NCI-H128 (cell line): ENCODE results near the gene DCDC2B.
A peak's percentile ranks its signal among the peaks of the same experiment; 100 is the strongest.
"Not testable (repeated sequence)": the region's sequence is repeated elsewhere in the genome, so short reads cannot be mapped to it uniquely, and the experiment has no call there.

ENCODE experiments used
- DNase-seq: peaks from one replicate; lab custom pipeline; 2025; ENCODE audit not compliant: unreplicated experiment; lab: John Stamatoyannopoulos, UW

The DCDC2B gene

DNA sequence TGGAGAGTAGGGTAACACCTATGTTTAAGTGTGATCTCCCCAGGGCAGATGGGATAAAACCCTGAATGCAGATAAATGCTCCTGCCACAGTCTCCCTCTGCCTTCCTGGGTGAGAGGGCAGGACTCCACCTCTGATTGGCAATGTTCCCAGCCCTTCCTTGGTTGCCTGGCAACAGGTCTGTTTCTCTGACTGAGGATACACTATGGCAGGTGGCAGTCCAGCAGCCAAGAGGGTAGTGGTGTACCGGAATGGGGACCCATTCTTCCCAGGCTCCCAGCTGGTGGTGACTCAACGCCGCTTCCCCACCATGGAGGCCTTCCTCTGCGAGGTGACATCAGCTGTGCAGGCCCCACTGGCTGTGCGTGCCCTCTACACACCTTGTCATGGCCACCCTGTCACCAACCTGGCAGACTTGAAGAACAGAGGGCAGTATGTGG, at the start of gene DCDC2B:
TSS of gene DCDC2B (plus strand) at position 199 of the 438 bp plus-strand sequence. CDS start at position 204, 5 bp downstream.
- DNase-seq, result peak; percentile 95

DNA sequence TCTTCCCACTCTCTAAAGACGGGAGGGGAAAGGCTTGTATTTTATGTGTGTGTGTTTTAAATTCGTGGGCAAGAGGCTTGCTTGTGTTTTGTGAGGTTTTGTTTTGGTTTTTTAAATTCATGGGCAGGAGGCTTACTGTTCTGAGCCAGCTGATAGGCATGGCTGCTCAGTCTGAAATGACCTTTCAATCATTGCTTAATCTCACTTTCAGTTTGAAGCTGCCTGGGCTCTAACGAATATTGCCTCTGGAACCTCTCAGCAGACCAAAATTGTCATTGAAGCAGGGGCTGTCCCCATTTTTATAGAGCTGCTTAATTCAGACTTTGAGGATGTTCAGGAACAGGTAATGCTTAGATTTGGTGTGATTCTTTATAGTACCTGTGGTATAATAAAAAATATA, 49.7 kb upstream of the DCDC2B start:
- no peak for DNase-seq

DNA sequence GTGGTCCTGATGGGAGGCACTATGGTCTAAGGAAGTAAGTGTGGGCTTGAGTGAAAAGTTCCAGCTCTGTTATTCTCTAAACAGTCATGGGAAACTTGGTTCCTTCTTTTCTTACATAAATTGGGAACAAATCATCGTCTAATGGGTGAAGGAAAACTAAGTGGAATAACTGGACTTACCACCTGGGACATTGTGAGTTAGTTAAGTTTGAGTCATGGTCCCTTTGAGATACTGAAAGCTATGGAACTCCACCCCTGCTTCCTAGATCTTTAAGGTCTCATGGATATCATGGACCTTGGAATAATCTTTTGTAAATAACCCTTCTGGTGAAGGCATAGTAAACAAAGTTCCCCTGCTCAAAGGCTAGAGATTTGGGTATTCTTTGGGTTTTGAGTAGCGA, 45.5 kb upstream of the DCDC2B start:
- no peak for DNase-seq

DNA sequence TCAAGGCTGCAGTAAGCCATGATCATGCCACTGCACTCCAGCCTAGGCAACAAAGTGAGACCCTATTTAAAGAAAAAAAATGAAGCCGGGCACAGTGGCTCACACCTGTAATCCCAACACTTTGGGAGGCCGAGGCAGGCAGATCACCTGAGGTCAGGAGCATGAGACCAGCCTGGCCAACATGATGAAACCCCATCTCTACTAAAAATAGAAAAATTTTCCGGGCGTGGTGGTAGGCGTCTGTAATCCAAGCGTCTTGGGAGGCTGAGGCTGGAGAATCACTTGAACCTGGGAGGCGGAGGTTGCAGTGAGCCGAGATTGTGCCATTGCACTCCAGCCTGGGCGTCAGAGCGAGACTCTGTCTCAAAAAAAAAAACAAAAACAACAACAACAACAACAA, 43.3 kb upstream of the DCDC2B start:
- DNase-seq, result not testable (repeated sequence)

DNA sequence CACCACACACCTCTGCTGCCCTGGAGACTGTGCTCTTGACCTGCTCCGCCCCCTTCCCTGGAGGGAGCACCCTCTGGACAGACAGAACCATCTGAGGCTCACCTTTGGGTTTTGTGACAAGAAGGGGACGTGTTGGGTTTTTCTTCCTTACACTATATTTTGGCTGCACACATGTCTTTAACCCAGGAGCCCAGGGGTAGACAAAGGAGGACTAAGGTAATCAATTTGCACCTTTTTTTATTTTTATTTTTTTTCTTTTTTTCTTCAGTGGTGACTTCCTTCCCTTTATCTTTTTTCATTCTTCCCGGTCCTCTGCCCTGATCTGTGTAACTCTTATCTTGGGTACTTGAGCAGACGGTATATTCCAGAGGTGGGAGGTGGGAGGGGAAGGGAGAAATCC, 37.9 kb upstream of the DCDC2B start:
- no peak for DNase-seq

DNA sequence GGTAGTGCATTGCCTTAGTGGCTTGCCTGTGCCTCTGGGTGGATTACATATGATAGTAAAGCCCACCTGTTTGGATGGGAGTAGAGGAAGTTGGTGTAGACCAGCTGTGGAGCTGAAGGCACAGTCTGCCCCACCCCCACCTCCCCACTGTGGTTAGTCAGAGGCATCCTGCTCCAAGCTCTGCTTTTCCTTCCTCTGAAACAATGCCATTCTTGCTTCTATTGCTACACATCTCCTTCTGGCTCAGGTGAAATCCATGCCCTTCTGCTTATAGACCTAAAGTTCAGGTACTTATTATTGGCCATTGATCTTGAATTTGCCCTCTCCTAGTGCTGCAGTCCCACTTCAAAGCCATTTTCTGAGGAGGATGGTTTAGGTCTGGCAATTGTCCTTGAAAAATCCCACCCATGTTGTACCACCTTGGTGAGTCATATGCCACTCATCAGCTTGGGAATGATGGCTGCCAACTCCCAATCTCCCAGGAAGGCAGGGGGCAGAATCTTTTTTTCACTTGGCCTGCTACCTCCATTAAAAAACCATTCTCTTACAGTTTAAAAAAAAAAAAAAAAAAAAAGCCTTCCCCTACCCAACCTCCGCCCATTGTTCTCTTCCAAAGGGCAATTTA, 36.2 kb upstream of the DCDC2B start:
- DNase-seq, result no peak

DNA sequence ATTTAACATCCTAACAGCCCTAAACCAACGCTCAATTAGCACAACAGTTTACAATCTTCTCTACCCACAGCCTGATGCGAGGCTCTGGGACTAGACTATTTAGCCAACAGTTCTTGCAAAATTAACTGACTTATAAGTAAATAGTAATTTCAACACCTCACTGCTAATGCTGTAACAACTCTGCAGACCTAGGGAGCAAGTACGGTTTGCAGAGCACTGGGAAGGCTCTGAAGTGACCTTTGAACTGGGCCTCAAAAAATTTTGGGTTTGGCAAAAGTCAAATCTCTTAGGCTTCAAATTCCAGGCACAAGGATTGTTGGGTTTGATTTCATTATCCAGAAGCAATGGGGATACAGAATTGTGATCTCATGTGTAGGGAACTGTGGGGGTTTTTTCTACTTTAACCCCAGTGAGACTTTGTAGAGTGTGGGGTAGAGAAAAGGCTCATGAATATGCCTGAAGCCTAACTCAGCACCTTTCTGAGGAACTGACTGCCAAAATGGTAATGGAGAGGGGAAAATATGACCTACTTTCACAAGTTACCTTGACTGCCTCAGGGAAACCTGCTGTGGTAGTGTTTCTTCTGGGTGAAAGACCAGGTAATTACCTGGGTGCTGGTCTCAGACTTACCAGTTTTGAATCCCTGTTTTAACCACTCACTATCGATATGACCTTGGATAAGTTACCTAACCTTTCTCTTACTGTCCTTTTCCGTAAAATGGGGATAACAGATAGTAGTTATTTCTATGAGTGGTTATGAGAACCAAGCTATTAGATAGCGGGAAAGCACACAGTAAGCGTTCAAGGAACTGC, 30.3 kb upstream of the DCDC2B start:
- DNase-seq, result no peak

DNA sequence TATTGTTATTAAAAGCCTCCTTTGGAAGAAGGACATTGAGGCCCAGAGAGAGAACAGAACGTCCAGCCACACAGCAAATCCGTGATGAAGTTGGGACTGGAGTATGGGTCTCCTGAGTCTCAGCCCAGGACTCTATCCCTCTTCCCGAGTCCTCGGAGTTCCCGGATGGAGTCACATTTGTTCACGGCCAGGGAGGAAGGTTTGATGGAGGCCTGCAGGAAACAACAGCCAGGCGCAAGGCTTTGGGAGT, 29.8 kb upstream of the DCDC2B start:
- no peak for DNase-seq

DNA sequence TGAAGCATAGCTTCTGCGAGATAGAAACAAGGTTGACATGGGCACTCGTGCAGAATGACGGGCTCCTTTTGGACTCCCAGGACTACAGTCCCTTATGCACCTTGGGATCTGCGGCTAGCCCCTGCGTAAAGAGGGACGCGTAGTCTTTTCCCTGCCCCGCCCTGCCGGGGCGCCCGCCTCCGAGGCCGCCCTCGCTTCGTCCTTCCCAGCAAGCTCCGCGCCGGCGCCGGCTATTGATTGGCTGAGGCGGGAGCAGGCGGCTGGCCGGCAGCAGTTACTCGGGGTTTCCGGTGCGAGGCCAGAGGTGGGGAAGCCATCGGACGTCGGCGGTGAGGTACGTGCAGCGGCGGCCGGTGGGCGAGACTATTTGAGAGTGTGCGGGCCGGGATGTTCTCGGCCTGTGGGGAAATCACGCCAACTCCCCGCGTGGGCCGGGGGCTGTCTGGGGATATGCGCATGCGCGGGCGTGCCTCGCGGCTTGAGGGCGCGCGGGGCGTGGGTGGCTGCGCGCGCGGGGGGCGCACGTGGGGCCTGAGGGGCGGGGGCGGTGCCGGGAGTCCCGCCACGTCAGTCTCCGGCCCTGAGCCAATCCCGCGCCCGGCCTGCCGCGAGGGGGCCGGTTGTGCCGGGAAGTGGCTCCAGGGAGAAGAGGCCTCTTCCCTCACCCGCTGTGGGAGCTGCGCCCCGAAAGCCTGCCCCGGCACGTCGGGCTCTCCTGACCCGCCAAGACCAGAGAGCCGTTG, 29.3 kb upstream of the DCDC2B start, which contains the start of gene TXLNA:
TSS of gene TXLNA (plus strand) at position 233 of the 743 bp plus-strand sequence. CDS start 671 bp downstream, outside the sequence.
- DNase-seq, result peak; percentile 91

DNA sequence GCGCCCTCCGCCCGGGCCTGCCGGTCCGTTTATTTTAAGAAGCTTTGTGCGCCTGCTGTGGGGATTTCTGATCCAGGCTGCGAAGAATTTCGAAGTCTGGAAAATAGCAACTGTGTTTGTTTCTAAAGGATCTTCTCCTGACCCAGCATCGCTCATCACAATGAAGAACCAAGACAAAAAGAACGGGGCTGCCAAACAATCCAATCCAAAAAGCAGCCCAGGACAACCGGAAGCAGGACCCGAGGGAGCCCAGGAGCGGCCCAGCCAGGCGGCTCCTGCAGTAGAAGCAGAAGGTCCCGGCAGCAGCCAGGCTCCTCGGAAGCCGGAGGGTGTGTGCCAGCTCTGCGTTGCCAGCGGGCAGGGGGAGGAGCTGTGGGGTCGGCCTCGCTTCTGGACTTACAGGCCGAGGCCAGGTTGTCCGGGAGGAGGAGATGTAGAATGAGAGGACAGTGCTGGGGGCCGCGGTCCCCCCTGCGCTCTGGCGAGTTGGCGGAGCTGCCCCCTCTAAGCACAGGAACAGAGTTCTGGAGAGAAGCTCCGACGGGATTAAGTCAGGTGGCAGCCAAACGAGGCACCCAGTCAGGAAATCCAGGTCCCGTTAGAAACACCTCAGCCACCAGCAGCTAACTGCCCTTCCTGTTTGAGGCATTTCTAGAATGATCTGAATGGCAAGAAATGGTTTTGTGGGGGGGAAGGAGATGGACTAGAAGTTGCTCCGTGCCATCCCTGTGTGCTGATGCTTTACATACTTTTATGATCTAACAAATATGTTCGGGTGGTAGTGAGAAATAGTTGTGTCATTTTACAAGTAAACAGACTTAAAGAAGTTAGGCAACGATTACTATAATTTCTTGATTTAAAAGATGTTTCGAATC, 28.5 kb upstream of the DCDC2B start:
- no peak for DNase-seq

DNA sequence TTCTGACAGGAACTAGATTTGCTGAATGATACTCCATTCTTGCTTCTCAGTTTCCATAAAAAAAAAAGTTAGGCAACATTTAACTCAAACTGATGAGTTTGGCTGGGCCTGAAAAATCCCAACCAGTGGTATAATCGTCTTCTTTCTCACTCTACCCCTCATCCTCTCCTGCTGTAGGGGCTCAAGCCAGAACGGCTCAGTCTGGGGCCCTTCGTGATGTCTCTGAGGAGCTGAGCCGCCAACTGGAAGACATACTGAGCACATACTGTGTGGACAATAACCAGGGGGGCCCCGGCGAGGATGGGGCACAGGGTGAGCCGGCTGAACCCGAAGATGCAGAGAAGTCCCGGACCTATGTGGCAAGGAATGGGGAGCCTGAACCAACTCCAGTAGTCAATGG, 27.8 kb upstream of the DCDC2B start:
- no peak for DNase-seq

DNA sequence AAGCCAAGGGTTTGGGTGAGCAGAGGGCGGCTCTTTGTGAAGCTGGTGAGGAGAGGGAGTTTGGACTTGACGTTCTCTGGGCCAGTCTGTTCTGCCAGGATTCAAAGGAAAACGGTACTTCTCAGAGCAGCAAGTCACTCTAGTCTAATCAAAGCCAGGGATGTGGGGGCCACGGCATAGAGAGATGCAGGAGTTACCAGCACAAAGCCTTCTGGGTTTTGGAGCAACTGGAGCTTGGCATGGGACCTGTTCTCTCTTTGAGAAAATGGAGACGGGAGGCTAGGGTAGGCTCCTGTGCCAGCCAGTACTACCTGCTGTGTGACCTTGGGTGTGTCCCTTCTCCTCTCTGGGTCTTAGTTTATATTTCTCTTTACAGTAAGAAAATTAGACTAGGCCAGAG, 27.3 kb upstream of the DCDC2B start:
- DNase-seq, result no peak

DNA sequence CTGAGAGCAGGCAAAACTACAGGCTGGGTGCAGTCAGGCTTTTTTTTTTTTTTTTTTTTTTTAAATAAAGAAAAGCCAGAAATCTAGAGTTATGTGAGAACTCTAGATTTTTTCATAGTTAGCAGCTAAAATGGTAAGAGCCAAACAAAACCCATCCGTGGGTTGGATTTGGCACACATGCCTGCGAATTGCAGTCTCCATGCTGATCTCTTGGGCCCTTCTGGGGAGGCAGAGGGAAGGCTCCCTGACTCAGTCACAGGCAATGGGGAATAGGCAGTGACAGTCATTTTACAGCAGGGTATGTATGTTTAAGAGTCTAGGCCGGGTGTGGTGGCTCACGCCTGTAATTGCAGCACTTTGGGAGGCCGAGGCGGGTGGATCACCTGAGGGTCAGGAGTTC, 26.8 kb upstream of the DCDC2B start:
- no peak for DNase-seq

DNA sequence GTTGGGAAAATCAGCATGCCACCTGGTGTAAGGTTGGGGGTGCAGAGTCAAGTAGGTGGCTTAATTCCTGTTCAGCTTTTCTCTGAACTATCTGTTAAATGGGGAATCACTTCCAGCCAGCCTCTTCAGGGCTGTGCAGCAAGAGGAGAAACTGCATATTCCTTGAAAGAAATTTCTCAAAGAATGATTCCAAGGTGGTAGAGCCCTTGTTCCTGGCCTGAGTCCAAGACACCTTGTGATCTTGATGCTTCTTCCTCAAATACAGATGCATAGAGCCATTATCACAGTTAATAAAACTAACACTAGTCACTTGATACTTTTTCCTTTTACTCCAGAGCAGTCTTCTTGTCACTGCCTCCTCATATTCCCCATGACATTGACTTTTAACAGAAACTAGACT, 24.2 kb upstream of the DCDC2B start:
- no peak for DNase-seq

DNA sequence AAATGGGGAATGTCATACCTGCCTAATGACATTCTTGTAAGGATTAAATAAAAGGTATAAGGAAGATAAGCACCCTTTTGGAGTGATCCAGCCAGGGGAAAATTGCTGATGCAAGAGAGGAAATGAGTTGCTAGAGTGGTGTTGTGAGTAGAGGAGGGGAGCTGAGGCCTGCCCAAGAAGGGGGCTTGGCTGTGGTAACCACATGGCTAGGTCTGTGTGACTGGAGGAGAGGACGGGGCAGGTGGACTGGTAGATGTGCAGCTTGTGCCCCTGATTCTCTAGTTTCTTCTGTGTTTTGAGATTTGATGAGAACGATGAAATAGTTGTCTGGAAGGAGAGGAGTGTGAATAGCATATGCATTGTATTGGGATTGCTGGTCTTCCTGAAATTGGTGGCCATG, 22.8 kb upstream of the DCDC2B start:
- no peak for DNase-seq

DNA sequence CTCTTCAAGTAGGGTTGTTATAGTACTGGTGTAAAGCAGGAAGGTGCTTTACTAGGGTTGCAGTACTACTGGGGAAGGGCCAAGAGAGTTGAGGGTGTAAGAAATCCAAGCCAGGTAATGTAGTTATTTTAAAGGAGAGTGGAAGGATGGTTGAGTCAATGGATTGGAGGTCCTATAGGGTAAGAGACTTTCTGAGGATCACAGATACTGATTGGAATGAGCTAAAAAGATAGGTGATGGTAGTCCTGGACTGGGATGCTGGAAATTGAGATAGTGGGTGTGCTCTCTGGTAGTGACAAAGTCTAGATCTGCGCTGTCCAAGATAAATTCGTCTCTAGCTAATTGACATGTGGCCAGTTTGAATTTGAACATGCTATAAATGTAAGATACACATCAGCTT, 22.4 kb upstream of the DCDC2B start:
- DNase-seq, result no peak

DNA sequence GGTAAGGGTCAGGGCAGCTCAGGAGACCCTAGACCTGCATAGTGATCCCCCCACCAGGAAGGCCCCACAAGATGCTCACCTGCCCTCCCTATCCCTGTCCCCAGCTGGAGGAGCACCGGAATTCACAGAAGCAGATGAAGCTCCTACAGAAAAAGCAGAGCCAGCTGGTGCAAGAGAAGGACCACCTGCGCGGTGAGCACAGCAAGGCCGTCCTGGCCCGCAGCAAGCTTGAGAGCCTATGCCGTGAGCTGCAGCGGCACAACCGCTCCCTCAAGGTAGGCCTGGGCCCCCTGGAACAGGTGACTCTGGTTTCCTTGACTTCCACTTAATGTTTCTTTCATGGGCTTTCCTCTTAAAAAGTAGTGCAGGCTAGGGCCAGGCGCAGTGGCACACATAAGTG, 21.0 kb upstream of the DCDC2B start:
- no peak for DNase-seq

DNA sequence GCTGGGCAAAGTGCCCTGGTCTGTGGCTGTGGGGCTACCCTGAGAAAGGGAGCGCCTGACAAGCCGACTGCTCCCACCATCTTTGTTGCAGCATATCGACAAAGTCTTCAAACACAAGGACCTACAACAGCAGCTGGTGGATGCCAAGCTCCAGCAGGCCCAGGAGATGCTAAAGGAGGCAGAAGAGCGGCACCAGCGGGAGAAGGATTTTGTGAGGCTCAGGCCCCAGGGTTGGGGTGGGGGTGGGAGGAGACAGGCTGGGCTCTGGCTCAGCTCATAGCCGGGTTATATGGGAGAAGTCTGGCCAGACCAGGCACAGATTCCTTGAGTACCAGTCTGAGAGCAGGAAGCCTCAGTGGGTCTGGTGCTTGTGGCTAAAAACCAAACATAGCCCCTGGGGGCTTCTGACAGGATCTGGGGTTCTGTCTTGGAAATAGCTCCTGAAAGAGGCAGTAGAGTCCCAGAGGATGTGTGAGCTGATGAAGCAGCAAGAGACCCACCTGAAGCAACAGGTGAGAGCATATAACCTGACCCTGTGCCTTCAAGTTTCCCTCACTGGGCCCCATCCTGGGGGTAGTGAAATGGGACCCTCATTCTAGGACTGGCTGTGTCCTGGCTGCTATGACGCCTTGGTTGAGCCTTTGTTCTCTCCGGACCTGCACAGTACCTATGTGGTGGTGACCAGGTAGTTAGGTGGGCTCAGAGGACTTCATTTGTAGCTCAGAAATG, 16.5 kb upstream of the DCDC2B start:
- no peak for DNase-seq

DNA sequence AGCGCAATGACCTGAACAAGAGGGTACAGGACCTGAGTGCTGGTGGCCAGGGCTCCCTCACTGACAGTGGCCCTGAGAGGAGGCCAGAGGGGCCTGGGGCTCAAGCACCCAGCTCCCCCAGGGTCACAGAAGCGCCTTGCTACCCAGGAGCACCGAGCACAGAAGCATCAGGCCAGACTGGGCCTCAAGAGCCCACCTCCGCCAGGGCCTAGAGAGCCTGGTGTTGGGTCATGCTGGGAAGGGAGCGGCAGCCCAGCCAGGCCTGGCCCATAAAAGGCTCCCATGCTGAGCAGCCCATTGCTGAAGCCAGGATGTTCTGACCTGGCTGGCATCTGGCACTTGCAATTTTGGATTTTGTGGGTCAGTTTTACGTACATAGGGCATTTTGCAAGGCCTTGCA, 13.9 kb upstream of the DCDC2B start:
- no peak for DNase-seq

DNA sequence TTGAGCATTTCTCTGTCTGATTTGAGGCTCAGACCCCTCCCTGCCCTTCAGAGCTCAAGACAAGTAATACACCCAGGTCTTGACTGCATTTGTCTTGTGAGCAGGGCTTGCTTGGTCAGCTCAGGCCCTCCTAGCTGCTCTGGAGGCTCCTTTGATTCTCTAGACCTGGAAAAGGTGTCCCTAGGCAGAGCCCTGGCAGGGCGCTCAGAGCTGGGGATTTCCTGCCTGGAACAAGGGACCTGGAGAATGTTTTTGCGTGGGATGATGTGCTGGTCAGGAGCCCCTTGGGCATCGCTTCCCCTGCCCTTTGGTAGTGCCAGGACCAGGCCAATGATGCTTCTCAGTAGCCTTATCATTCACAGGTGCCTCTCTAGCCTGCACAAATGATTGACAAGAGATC, 13.4 kb upstream of the DCDC2B start:
- no peak for DNase-seq
